GM18909 (cell line): ENCODE results near the gene S1PR2.
"Not testable (repeated sequence)": the region's sequence is repeated elsewhere in the genome, so short reads cannot be mapped to it uniquely, and the experiment has no call there.

Source experiments
- ATAC-seq: cut with Tn5 transposase; IDR thresholded peaks from one replicate; pipeline ENCODE4 v1.9.1; 2021; ENCODE audit warnings: mild to moderate bottlenecking; ENCODE audit not compliant: unreplicated experiment, poor library complexity

Gene S1PR2

DNA sequence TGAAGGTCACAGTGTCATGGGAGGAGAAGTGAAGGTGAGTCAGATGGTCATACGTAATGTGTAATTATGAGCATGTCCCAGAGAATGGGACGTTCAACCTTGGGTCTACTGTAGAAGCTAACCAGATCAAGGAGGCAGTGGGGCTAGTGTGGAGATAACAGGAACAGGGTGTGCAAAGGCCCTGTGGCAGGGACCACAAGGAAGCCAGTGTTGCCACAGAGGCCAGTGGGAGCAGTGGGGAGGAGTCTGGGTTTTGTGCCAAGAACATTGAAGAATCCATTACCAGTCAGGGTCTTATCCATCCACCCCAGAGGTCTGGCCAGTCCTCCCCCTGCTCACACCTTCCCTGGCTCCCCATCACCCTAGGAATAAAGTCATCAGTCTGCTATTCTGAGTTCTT is 24.2 kb upstream of the S1PR2 start:
- ATAC-seq, result no peak

DNA sequence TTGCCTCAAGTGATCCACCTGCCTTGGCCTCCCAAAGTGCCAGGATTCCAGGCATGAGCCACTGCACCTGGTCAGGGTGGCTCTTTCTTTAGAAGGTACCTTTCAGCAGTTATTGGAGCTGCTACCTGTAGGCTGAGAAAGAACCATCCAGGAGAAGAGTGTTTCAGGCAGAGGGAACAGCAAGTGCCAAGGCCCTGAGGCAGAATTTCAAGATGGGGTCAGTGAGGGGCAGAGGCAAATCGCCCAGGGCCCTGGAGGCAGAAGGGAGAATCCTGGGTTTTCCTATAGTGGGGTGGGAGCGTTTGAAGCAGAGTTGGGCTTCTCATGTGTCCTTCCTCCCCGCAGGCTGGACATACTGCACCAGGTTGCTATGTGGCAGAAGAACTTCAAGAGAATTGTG is 23.1 kb upstream of the S1PR2 start:
- ATAC-seq, result no peak

DNA sequence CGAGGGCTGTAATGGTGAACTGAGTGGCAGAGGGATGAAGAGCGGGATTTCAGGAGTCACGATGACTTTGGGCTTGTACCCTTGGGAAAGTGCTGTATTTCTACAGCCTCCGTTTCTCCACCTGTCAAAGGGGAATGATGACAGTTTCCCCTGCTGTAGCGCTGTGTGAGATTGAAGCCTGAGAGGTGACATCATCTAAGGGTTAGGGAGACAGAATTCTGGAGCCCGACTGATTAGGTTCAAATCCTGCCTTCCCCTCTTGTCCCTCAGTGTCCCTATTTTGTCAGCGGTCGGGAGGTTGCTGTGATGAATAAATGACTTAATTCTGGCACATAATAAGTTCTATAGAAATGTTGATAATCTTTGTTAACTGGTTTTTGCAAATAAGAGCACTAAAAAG is 21.6 kb upstream of the S1PR2 start:
- no peak for ATAC-seq

DNA sequence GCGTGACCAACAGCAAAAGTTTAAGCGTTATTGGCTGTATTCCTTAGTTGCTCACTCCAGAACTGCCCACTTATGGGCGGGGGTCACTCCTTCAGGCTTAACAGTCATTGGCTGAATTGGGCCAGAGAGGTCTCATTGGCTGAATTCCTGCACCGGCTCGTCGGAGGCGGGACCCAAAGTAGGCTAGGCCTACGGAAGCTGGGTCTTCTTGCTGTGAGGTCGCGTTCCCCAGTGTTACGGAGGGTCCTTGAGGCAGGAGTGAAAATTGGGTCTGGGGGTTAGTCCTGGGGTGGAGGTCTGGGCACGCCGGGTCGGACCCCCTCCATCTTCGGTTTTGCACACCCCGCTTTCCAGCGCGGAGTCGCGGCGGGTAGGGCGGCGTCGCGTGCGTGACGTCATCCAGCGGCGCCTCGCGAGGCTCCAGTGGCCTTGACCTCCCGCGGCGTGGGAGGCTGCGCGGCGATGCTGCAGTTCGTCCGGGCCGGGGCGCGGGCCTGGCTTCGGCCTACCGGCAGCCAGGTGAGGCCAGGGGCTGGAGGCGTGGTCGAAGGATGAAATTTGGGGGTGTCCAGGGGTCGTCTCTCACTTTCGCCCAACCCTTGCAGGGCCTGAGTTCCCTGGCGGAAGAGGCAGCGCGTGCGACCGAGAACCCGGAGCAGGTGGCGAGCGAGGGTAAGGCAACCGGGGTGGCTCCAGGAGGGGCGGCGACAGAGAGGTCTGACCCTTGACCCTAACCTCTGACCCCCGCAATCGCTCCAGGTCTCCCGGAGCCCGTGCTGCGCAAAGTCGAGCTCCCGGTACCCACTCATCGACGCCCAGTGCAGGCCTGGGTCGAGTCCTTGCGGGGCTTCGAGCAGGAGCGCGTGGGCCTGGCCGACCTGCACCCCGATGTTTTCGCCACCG is 20.9 kb upstream of the S1PR2 start, which contains the start of gene MRPL4:
MRPL4 (plus strand) TSS at position 423 of the 903 bp plus-strand sequence; CDS start at position 463, 40 bp downstream.
- ATAC-seq, result peak; percentile 89

DNA sequence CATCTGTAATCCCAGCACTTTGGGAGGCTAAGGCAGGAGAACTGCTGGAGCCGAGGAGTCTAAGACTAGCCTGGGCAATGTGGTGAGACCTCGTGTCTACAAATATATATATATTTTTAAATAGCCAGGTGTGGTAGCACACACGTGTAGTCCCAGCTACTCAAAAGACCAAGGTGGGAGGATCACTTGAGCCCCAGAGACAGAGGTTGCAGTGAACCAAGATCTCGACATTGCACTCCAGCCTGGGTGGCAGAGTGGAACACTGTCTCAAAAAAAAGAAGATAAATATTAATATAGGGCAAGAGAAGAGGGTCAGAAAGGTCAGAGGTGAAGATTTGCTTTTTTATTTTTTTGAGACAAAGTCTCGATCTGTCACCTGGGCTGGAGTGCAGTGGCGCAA is 15.4 kb upstream of the S1PR2 start:
- no peak for ATAC-seq

DNA sequence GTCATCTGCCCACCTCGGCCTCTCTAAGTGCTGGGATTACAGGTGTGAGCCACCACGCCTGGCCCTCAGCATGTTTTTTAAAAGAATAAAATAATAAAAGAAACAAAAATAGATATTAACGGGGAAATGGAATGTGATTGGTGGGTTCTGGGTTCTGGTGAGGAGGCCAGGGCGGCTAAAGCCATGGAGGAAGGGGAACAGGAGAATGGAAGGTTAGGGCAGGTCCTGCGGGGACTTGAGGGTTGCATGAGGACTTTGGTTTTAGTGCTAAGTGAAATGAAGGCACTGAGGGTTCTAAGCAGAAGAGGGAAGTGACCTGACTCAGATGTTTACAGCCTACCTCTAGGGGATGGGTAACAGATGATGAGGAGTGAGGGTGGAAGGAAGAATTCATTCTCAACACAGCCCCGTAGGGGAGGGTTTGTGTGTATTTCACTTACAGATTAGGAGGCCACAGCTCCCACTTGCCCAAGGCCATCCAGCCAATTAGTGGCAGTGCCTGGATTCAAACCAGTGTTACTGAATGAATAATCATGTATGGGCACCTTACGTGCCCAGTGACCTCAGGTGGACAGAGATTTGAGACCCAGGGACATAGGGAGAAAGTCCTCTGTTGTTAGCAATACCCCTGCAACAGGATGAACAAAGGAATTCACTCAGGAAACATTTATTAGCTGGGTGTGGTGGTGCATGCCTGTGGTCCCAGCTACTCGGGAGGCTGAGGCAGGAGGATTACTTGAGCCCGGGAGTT is 14.2 kb upstream of the S1PR2 start:
- ATAC-seq, result no peak

DNA sequence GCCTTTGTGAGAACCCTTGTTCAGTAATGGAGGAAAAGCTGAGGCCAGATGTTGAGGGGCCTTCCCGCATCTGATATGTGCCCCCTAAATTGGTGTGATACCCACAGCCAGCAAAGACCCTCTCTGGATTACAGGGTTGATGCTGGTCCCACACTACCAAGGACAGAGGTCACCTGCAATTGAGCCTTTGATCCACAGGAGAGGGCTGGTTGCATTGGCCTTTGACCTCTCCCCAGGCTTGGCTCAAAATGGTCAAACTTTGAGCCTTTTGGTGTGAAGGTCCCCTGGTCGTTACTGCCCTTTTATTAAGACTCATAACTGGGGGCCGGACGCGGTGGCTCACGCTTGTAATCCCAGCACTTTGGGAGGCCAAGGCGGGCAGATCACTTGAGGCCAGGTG is 12.5 kb upstream of the S1PR2 start:
- ATAC-seq, result no peak

DNA sequence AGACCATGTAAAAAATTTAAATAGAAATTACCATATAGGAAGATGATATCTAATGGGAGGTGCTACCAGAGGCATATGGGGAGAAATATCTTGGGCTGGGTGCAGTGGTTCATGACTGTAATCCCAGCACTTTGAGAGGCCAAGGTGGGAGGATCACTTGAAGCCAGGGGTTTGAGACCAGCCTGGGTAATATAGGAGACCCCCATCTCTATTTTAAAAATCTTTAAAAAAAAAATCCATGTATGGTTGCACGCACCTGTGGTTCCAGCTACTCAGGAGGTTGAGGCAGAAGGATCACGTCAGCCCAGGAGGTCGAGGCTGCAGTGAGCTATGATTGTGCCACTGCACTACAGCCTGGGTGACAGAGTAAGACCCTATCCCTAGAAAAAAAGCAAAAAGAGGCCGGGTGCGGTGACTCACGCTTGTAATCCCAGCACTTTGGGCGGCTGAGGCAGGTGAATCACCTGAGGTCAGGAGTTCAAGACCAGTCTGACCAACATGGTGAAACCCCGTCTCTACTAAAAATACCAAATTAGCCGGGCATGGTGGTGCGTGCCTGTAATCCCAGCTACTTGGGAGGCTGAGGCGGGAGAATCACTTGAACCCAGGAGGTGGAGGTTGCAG is 10.8 kb upstream of the S1PR2 start:
- ATAC-seq, result not testable (repeated sequence)

DNA sequence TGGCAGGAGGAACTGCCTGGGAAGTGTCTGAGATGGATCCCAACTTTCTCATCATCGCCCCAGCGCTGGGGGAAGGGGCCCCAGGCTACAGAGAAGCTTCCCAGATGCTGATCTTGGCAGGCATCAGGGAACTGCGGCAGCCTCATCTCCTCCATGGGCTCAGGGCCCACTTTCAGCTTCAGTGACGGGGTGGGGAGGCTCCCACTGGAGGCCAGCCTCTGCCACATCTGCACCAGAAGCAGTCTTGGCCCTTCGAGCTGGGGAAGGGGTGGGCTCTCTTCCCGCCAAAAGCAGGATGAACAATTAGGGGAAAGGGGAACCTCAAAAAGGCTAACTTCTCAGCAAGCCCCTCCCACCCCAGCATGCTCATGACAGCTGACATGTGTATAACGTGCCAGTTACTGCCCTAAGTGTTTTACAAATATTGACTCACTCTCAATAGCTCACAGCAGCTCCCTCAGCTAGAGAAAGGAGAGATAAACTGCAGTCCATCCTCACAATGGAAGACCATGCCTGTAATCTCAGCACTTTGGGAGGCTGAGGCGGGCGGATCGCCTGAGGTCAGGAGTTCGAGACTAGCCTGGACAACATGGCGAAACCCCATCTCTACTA is 7.1 kb upstream of the S1PR2 start:
- ATAC-seq, result no peak

DNA sequence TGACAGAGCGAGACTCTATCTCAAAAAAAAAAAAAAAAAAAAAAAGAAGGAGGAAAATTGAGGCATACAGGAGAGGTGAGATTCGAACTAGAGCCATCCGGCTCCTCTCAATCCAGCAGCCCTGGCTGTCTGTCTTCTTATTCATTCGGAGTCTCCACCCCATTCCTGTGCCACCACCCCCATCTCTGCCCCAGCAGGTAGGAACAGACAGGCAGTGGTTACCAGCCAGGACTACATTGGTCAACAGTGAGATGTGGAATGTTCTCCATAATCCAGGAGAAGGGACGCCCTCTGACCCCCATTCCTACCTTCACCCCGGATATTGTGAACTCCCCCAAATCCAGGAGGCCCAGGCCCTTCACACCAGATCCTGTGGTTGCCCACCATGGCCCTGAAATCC is 6.6 kb upstream of the S1PR2 start:
- ATAC-seq, result no peak

DNA sequence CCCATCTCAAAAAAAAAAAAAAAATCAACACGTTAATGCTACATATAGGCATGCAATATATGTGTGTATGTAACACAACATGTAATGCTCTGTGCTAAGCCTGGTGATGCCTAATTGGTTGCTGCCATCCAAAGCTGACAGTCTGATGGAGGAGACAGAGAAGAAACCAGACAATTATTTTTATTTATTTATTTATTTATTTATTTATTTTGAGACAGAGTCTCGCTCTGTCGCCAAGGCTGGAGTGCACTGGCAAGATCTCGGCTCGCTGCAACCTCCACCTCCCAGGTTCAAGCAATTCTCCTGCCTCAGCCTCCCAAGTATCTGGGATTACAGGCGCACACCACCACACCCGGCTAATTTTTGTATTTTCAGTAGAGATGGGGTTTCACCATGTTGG is 4.3 kb upstream of the S1PR2 start:
- ATAC-seq, result not testable (repeated sequence)

DNA sequence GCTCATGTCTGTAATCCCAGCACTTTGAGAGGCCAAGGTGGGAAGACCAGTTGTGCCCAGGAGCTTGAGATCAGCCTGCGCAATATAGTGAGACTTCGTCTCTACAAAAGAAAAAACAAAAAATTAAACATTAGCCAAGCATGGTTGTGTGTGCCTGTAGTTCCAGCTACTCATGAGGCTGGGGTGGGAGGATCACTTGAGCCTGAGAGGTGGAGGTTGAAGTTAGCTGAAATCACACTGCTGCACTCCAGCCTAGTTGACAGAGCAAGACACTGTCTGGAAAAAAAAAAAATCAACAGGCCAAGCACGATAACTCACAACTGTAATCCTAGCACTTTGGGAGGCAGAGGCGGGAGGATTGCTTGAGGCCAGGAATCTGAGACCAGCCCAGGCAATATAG is 3.9 kb upstream of the S1PR2 start:
- no peak for ATAC-seq

DNA sequence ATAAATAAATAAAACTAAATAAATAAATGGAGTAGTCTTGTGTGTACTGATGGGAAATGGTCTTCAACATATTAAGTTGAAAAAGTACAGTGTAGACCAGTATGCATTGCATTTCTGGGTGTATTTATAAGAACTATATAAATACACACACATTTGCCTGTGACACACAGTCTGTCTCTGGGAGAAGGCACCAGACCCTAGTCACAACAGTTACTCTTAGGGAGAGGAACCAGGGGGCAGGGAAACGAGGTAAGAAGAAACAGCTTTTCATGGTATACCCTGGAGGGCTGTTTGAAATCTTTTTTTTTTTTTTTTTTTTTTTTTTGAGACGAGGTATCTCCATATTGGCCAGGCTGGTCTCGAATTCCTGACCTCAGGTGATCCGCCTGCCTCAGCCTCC is 2.8 kb upstream of the S1PR2 start:
- ATAC-seq, result no peak

DNA sequence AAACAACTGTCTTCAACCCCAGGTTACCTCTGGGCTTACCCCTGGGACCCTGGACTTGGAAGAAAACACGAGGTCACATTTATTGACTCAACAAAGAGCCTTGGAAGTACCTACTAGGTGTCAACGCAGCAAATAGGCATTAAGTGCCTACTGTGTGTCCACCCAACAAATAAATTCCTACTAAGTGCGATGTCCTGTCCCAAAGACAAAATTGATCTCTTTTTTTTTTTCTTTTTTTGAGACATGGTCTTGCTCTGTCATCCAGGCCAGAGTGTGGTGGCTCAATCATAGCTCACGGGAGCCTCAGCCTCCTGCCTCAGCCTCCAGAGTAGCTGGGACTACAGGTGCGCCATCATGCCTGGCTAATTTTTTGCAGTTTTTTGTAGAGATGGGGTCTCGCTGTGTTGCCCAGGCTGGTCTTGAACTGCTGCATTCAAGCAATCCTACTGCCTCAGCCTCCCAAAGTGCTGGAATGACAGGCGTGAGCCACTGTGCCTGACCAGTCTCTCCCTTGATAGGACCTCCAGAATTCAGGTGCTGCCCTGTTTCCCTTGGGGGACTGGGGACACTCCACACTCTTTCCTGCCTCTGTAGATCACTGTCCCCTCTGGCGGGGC is 589 bp upstream of the S1PR2 start:
- ATAC-seq, result no peak

DNA sequence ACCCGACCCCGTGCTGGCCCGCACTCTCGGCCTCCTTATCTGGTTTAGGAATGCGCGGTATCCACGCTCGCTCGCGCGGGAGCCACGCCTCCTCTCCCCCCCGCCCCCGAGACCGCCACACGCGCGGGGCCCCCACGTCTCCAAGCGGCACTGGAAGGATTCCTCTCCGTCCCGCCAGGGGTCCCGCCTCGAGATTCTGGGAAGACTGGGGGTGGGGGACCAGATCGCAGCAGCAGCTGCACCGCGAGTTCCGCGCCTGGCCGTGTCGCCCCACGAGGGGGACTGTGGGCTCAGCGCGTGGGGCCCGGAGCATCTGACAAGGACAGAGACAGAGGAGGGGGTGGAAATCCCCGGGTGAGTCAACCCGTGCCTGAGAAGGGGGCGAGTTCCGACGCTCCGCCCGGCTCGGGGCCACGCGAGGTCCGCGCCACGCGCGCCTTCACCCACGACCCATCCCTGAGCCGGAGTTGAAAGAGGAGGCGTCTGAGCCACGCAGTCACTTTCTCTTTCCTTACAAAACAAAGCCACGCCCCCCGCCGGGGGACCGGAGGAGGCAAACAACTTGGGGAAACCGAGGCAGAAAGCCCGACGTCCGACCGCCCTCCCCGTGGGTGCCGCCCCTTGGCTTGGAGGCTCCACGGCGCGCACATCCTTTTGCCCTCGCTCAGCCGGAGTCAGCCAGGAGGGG is 814 bp downstream of the S1PR2 start:
- ATAC-seq, result no peak

DNA sequence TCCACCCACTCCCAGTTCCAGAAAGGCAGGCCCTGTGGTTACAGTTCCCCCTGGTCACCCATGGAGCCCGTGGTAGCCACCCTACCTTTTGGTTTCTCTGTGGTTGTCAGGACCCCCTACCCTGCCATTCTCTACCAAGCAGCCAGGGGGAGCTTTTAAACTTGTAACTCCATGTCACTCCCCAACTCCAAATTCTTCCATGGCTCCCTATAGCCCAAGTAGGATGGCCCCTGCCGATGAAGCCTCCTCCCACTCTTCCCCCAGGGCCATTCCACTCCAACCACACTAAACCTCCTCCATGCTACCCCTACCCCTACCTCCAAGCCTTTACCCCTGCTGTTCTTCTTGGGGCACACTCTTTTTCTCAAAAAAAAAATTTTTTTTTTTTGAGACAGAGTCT is 2.2 kb downstream of the S1PR2 start:
- ATAC-seq, result no peak

DNA sequence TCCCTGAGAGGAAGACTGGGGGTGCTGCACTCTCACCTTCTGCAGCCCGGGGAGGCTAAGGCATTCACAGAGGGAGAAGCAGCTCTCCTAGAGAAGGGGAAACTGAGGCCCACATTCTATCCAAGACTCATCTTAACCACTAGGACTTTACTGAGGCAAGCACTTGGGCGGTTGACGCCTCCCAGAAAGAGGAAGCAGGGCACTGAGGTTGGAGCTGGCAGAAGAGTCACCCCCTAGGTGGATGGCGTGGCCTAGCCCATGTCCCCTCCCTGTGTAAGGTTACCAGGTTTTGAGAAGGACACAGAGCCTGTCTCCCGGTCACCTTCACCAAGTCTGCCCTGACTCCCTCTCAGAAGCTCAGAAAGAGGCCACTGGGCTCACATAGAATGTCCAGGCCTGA is 2.7 kb downstream of the S1PR2 start:
- ATAC-seq, result no peak

DNA sequence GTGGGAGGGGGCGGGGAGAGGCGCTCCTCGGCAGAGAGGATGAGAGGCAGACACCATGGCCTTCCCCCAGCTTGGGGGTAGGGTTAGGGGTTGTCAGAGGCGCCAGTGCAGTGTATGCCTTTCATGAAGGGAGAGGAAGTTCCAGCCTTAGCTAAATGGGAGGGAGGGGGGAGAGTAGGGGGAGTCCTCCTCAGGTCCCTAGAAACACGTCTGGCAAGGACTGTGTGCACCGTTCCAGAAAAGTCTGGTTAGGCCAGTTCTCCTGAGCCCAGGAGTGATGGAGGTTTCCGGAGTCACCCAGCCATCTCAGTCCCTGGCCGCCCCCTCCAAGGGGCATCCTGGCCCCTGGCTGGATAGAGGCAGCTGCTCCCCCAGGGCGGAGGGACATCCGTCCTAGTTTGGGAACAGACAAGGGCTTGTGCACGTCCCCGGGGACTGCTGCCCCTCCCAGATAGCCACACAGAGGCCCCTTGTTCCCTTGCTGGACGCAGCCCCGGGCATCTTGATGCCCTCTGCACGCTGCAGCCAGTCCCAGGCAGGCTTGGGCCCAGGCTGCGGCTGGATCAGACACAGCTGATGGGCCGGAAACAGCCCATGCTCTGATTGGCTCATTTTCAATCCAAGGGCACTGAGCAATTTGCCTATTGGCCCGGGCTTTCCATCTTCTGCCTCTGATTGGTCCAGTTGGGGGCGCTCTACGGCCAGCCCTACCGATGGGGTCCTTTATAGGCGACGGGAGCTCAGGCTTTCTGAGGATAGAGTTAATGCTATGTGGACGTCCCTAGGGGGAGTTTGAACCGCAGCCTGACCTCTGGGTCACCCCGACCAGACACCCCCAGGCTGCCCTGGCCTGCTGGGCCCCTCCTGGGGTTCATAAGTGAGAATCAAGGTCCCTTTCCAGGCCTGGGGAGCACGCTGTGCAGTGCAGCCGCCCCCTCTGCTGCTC is 3.8 kb downstream of the S1PR2 start:
- no peak for ATAC-seq
